ENCODE results near the gene ARHGAP26. TPM values are rescaled to one million over a fixed set of nuclear protein-coding genes. Genes with fewer than 3 reads are reported as not detected.

Gene ARHGAP26
- total and polyA plus RNA-seq, 2 experiments from 2014 or later, result 9.5 to 16.8 TPM

DNA sequence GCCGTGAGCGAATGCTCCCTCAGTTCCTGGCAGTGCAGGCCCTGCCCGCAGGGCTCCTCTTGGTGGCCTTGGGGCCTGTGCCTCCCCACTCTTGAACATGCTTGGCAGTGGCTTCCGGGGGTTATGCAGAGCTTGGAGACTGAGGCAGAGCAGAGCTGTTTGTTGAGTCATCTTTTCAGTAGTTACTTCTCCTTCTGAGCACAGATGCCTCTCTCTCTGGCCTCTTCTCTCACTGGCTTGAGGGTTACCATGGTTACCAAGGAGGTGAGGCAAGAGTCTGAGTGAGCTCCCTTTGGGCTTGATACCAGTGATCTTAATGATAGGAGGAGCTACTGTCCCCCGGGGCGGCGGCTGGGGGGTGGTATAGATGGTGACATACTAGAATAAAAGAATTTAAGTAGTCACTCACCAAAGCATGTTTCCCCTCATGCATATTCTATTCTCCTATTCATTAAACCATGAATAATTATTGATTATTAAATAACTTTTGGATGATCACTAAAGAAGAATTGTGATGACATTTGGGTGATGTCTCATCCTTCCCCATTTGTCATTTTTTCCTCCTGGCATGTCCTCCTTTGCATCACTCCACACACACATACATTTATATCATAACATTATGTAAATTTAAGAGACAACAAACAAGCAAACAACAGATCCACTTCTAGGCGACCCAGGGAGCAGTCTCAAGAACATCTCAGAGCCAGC, 111.1 kb downstream of the ARHGAP26 start:
- ATAC-seq, result peak; percentile 87
- no peak overlapping the region for H2AFZ ChIP-seq

DNA sequence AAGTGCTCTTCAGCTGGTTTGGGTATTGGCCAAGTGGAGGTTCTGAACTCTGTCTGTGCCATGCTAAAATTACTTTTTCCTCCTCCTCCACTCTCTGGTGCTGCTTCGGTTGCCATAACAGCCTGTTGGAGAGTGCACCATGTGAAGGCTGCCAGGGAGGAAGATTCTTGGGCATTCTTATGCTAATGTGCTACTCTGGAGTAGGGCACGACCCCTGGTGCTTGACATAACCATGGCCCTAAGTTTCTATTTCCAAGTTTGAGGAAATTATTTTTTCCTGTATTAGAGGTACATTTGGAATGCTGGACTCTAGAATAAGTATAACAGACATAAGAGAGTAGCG, 111.6 kb downstream of the ARHGAP26 start:
- DNase-seq (ENCODE audit: low spot score) (peak; percentile 86), ATAC-seq (peak; percentile 93)

More for the DNA sequence above, 111.1 kb downstream of the ARHGAP26 start:
- no peaks in the 10 kb centered on the region for H3K9me2 ChIP-seq (ENCODE audit: insufficient read depth)
- no peak overlapping the region for H3K4me3 ChIP-seq
- no peaks in the 10 kb centered on the region for H3K27me3 ChIP-seq (ENCODE audit: insufficient read depth)
- H3K36me3 ChIP-seq (ENCODE audit: insufficient read depth), result no peaks in the 10 kb centered on the region
- Mint-ChIP-seq H3K4me1 (peaks cover 39% of the 10 kb centered on the region), H3K4me3 (peak overlapping the region; percentile 28), H3K36me3 (ENCODE audit: low read depth) (no peaks in the 10 kb centered on the region), H3K9me3 (no peaks in the 10 kb centered on the region), H3K27ac (no peak overlapping the region), H3K27me3 (ENCODE audit: insufficient read depth, low read depth, poor library complexity) (peaks cover 6% of the 10 kb centered on the region)
- peaks cover 24% of the 10 kb centered on the region for H3K4me1 ChIP-seq (ENCODE audit: insufficient read depth)
- no peak overlapping the region for H3K27ac ChIP-seq (ENCODE audit: low read depth)
- H3K4me2 ChIP-seq, result peak overlapping the region; percentile 59
- no peak for TF ChIP-seq STAT1 (IDR thresholded peaks at IDR 0.05; ENCODE audit: unreplicated experiment)
- TF ChIP-seq, protein P1, sequence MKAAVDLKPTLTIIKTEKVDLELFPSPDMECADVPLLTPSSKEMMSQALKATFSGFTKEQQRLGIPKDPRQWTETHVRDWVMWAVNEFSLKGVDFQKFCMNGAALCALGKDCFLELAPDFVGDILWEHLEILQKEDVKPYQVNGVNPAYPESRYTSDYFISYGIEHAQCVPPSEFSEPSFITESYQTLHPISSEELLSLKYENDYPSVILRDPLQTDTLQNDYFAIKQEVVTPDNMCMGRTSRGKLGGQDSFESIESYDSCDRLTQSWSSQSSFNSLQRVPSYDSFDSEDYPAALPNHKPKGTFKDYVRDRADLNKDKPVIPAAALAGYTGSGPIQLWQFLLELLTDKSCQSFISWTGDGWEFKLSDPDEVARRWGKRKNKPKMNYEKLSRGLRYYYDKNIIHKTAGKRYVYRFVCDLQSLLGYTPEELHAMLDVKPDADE (IDR thresholded peaks at IDR 0.05), result no peak
- no peak for TF ChIP-seq ZNF114 (CRISPR knock-in tag; IDR thresholded peaks at IDR 0.05)
- TF ChIP-seq, protein P2, sequence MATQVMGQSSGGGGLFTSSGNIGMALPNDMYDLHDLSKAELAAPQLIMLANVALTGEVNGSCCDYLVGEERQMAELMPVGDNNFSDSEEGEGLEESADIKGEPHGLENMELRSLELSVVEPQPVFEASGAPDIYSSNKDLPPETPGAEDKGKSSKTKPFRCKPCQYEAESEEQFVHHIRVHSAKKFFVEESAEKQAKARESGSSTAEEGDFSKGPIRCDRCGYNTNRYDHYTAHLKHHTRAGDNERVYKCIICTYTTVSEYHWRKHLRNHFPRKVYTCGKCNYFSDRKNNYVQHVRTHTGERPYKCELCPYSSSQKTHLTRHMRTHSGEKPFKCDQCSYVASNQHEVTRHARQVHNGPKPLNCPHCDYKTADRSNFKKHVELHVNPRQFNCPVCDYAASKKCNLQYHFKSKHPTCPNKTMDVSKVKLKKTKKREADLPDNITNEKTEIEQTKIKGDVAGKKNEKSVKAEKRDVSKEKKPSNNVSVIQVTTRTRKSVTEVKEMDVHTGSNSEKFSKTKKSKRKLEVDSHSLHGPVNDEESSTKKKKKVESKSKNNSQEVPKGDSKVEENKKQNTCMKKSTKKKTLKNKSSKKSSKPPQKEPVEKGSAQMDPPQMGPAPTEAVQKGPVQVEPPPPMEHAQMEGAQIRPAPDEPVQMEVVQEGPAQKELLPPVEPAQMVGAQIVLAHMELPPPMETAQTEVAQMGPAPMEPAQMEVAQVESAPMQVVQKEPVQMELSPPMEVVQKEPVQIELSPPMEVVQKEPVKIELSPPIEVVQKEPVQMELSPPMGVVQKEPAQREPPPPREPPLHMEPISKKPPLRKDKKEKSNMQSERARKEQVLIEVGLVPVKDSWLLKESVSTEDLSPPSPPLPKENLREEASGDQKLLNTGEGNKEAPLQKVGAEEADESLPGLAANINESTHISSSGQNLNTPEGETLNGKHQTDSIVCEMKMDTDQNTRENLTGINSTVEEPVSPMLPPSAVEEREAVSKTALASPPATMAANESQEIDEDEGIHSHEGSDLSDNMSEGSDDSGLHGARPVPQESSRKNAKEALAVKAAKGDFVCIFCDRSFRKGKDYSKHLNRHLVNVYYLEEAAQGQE (IDR thresholded peaks at IDR 0.05; ENCODE audit: unreplicated experiment), result no peak
- TF ChIP-seq JUNB (IDR thresholded peaks at IDR 0.05; ENCODE audit: unreplicated experiment), result no peak
- no peak for TF ChIP-seq EZH2phosphoT487 (IDR thresholded peaks at IDR 0.05; ENCODE audit: unreplicated experiment)
- no peak for TF ChIP-seq NANOG (IDR thresholded peaks at IDR 0.05; ENCODE audit: borderline replicate concordance)
- TF ChIP-seq EZH2 (IDR thresholded peaks at IDR 0.05; ENCODE audit: low read depth, unreplicated experiment), result no peak
- no peaks in the 10 kb centered on the region for H3K79me2 ChIP-seq (replicated peaks; ENCODE audit: insufficient read depth)
- no peaks in the 10 kb centered on the region for H3F3A ChIP-seq (replicated peaks; ENCODE audit: low read depth)
- peak; percentile 87 for DNase-seq (ENCODE audit: low spot score)
- H4K20me1 ChIP-seq (replicated peaks; ENCODE audit: insufficient read depth), result no peaks in the 10 kb centered on the region

More for the DNA sequence above, 111.6 kb downstream of the ARHGAP26 start:
- Histone ChIP-seq H3K27ac (ENCODE audit: low read depth) (no peak overlapping the region), H3K4me2 (peak overlapping the region; percentile 59), H3K4me3 (no peak overlapping the region), H3K4me1 (ENCODE audit: insufficient read depth) (peaks cover 24% of the 10 kb centered on the region), H4K20me1 (replicated peaks; ENCODE audit: insufficient read depth) (no peaks in the 10 kb centered on the region), H3K9me2 (ENCODE audit: insufficient read depth) (no peaks in the 10 kb centered on the region), H2AFZ (no peak overlapping the region), H3K36me3 (ENCODE audit: insufficient read depth) (no peaks in the 10 kb centered on the region), H3F3A (replicated peaks; ENCODE audit: low read depth) (no peaks in the 10 kb centered on the region), H3K79me2 (replicated peaks; ENCODE audit: insufficient read depth) (no peaks in the 10 kb centered on the region), H3K27me3 (ENCODE audit: insufficient read depth) (no peaks in the 10 kb centered on the region)
- Mint-ChIP-seq H3K27ac (no peak overlapping the region), H3K4me3 (peak overlapping the region; percentile 28), H3K27me3 (ENCODE audit: insufficient read depth, low read depth, poor library complexity) (peaks cover 6% of the 10 kb centered on the region), H3K9me3 (no peaks in the 10 kb centered on the region), H3K4me1 (peaks cover 39% of the 10 kb centered on the region), H3K36me3 (ENCODE audit: low read depth) (no peaks in the 10 kb centered on the region)
- TF ChIP-seq JUNB (IDR thresholded peaks at IDR 0.05; ENCODE audit: unreplicated experiment), result no peak
- TF ChIP-seq, protein P1 (IDR thresholded peaks at IDR 0.05), result no peak
- no peak for TF ChIP-seq ZNF114 (CRISPR knock-in tag; IDR thresholded peaks at IDR 0.05)
- no peak for TF ChIP-seq STAT1 (IDR thresholded peaks at IDR 0.05; ENCODE audit: unreplicated experiment)

All from GM23338 (cell line).